Measurements from ENCODE around the gene FCSK. TPM values are rescaled to one million over a fixed set of nuclear protein-coding genes. Genes with fewer than 3 reads are reported as not detected.

FCSK gene
- polyA plus RNA-seq, 1 donor from 2014 or later: 10.7 TPM

DNA sequence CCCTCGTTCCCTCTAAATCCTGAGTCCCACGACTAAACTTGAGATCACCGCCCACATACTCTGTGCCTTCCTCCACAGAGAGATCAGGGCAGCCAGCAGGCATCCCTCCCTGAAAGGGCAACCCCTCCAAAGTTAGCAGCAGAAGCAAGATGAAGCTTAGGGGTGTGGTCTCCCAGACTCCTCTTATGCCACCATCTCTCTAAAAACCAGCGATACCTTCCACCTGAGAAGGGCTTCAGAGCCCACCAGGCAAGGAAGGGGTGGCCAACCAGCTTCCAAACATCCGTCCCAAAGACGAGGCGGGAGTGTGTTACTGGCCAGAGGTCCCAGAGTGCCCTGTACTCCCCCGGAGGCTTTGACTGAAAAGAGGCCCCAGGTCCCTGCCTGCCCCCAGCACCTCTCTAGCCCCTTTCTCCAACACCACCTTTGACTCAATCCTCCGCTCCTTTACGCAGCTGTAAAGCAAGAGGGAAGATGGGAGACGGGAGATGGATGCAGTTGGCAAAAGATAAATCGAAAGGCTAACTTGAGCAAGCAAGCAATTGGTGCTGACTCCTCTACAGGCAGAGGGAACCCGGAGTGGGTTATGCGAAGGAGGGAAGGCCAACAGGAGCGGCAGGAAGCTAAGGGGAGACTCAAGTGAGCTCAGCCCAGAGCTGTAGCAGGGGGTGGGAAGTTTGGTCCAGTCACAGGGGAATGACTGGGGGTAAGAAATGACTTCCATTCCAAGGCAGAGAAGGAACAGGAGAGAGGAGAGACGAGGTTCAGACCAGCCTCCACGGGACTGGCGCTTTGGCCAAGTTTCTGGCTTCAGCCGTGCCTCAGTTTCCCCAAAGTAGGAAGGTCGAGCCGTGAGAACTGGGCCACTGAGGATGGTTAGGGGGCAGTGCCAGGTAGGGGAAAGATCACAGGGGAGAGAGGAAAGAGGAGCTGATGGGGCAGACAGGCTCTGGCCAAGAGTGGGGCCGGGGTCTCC is 16.5 kb upstream of the FCSK start:
- H4K20me1 ChIP-seq (ENCODE audit: insufficient read depth): no peaks in the 10 kb centered on the region
- H3F3A ChIP-seq (ENCODE audit: insufficient read depth, low read length, poor library complexity, severe bottlenecking): no peaks in the 10 kb centered on the region
- H3K4me2 ChIP-seq (ENCODE audit: low read length): peak overlapping the region; percentile 99
- H3K9me3 ChIP-seq (ENCODE audit: low read length): no peaks in the 10 kb centered on the region
- H3K27me3 ChIP-seq (ENCODE audit: insufficient read depth, low read depth, low read length): no peaks in the 10 kb centered on the region
- no peak overlapping the region for H3K27ac ChIP-seq (ENCODE audit: low read length)
- no peaks in the 10 kb centered on the region for H3K36me3 ChIP-seq (ENCODE audit: insufficient read depth, low read length)
- H3K4me3 ChIP-seq (ENCODE audit: low read length): peak overlapping the region; percentile 80
- no peak overlapping the region for H2AFZ ChIP-seq (ENCODE audit: low read depth, low read length)
- H3K79me2 ChIP-seq (replicated peaks; ENCODE audit: insufficient read depth, low read length): peaks cover 18% of the 10 kb centered on the region
- no peak for TF ChIP-seq EP300 (conservative IDR thresholded peaks at IDR 0.05; ENCODE audit: poor library complexity, severe bottlenecking)
- TF ChIP-seq, protein P1, sequence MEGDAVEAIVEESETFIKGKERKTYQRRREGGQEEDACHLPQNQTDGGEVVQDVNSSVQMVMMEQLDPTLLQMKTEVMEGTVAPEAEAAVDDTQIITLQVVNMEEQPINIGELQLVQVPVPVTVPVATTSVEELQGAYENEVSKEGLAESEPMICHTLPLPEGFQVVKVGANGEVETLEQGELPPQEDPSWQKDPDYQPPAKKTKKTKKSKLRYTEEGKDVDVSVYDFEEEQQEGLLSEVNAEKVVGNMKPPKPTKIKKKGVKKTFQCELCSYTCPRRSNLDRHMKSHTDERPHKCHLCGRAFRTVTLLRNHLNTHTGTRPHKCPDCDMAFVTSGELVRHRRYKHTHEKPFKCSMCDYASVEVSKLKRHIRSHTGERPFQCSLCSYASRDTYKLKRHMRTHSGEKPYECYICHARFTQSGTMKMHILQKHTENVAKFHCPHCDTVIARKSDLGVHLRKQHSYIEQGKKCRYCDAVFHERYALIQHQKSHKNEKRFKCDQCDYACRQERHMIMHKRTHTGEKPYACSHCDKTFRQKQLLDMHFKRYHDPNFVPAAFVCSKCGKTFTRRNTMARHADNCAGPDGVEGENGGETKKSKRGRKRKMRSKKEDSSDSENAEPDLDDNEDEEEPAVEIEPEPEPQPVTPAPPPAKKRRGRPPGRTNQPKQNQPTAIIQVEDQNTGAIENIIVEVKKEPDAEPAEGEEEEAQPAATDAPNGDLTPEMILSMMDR (IDR thresholded peaks at IDR 0.05; ENCODE audit: poor library complexity, severe bottlenecking): no peak
- no peak for TF ChIP-seq MXI1 (conservative IDR thresholded peaks at IDR 0.05; ENCODE audit: poor library complexity, severe bottlenecking)
- no peak for TF ChIP-seq EZH2 (IDR thresholded peaks at IDR 0.05; ENCODE audit: borderline replicate concordance, insufficient read depth, low read length, poor library complexity, severe bottlenecking)
- TF ChIP-seq, protein P2, sequence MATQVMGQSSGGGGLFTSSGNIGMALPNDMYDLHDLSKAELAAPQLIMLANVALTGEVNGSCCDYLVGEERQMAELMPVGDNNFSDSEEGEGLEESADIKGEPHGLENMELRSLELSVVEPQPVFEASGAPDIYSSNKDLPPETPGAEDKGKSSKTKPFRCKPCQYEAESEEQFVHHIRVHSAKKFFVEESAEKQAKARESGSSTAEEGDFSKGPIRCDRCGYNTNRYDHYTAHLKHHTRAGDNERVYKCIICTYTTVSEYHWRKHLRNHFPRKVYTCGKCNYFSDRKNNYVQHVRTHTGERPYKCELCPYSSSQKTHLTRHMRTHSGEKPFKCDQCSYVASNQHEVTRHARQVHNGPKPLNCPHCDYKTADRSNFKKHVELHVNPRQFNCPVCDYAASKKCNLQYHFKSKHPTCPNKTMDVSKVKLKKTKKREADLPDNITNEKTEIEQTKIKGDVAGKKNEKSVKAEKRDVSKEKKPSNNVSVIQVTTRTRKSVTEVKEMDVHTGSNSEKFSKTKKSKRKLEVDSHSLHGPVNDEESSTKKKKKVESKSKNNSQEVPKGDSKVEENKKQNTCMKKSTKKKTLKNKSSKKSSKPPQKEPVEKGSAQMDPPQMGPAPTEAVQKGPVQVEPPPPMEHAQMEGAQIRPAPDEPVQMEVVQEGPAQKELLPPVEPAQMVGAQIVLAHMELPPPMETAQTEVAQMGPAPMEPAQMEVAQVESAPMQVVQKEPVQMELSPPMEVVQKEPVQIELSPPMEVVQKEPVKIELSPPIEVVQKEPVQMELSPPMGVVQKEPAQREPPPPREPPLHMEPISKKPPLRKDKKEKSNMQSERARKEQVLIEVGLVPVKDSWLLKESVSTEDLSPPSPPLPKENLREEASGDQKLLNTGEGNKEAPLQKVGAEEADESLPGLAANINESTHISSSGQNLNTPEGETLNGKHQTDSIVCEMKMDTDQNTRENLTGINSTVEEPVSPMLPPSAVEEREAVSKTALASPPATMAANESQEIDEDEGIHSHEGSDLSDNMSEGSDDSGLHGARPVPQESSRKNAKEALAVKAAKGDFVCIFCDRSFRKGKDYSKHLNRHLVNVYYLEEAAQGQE (IDR thresholded peaks at IDR 0.05; ENCODE audit: borderline replicate concordance): no peak
- no peak for TF ChIP-seq TAF1 (IDR thresholded peaks at IDR 0.05; ENCODE audit: low read depth)
- no peak for TF ChIP-seq SMC3 (conservative IDR thresholded peaks at IDR 0.05; ENCODE audit: poor library complexity)
- TF ChIP-seq RAD21 (conservative IDR thresholded peaks at IDR 0.05): no peak
- TF ChIP-seq POLR2AphosphoS5 (IDR thresholded peaks at IDR 0.05): no peak
- no peaks in the 10 kb centered on the region for H3K9me2 ChIP-seq (ENCODE audit: insufficient read depth, low read length)
- peak overlapping the region; percentile 76 for H3K9ac ChIP-seq (ENCODE audit: low read length)

DNA sequence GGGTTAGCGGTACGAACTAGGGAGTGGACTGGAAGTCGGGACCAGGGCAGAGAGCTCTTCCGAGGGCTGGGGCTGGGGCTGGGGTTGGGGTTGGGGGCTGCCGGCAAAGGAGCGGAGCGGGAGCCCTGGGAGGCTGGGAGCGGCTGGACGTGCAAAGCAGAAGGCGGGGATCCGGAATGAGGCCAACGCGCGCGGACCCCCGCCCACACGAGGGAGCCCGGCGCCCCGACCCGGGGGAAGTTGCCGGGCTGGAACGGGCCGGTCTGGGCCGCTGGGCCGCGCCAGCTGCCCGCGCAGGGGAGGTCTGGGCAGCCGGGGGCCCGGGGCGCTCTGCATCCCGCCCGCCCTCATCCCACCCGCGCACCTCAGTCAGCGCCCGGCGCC is 15.8 kb upstream of the FCSK start:
- Histone ChIP-seq H3K9me3 (ENCODE audit: low read length) (no peaks in the 10 kb centered on the region), H3K4me2 (ENCODE audit: low read length) (peak overlapping the region; percentile 99), H3K4me3 (ENCODE audit: low read length) (peak overlapping the region; percentile 80), H3F3A (ENCODE audit: insufficient read depth, low read length, poor library complexity, severe bottlenecking) (no peaks in the 10 kb centered on the region), H3K27me3 (ENCODE audit: insufficient read depth, low read depth, low read length) (no peaks in the 10 kb centered on the region), H3K27ac (ENCODE audit: low read length) (no peak overlapping the region), H3K36me3 (ENCODE audit: insufficient read depth, low read length) (no peaks in the 10 kb centered on the region), H3K9me2 (ENCODE audit: insufficient read depth, low read length) (no peaks in the 10 kb centered on the region), H4K20me1 (ENCODE audit: insufficient read depth) (no peaks in the 10 kb centered on the region), H3K79me2 (replicated peaks; ENCODE audit: insufficient read depth, low read length) (peaks cover 18% of the 10 kb centered on the region), H2AFZ (ENCODE audit: low read depth, low read length) (no peak overlapping the region), H3K9ac (ENCODE audit: low read length) (peak overlapping the region; percentile 76)
- TF ChIP-seq MXI1 (conservative IDR thresholded peaks at IDR 0.05; ENCODE audit: poor library complexity, severe bottlenecking) (no peak), SMC3 (conservative IDR thresholded peaks at IDR 0.05; ENCODE audit: poor library complexity) (no peak), EP300 (conservative IDR thresholded peaks at IDR 0.05; ENCODE audit: poor library complexity, severe bottlenecking) (no peak), EZH2 (IDR thresholded peaks at IDR 0.05; ENCODE audit: borderline replicate concordance, insufficient read depth, low read length, poor library complexity, severe bottlenecking) (no peak), RAD21 (conservative IDR thresholded peaks at IDR 0.05) (no peak)
- TF ChIP-seq, protein P2 (IDR thresholded peaks at IDR 0.05; ENCODE audit: borderline replicate concordance): no peak
